Left lung (tissue), 10 donors: ENCODE data around the gene ZNF316. TPM values are rescaled to one million over a fixed set of nuclear protein-coding genes. Genes with fewer than 3 reads are reported as not detected.

Experiments
- ATAC-seq: fragments of 200-7000 bp; cut with Tn5 transposase; one replicate; pipeline ENCODE4 v1.9.1; 2020; ENCODE audit warnings: moderate library complexity
- DNase-seq, 4 donors: peaks; one replicate each; pipeline ENCODE4 v3.0.0-alpha.2; 2013 to 2020
- H3K27ac ChIP-seq, 2 donors: fragments of 200-600 bp; sonication (generic) in 1 of 2; one replicate each; pipeline versions ENCODE4 v1.5.0 to v1.8.0; 2020 to 2021
- H3K27me3 ChIP-seq, 2 donors: fragments of 200-600 bp; sonication (generic) in 1 of 2; one replicate each; pipeline versions ENCODE4 v1.5.0 to v1.8.0; 2020 to 2021
- H3K36me3 ChIP-seq, 2 donors: fragments of 200-600 bp; sonication (generic) in 1 of 2; one replicate each; pipeline versions ENCODE4 v1.5.0 to v1.8.0; 2020 to 2021
- H3K4me1 ChIP-seq, 2 donors: fragments of 200-600 bp; one replicate each; pipeline ENCODE4 v1.8.0; 2021
- H3K4me3 ChIP-seq, 2 donors: fragments of 200-600 bp; sonication (generic) in 1 of 2; one replicate each; pipeline versions ENCODE4 v1.5.0 to v1.8.0; 2020 to 2021; ENCODE audit warnings: mild to moderate bottlenecking in 1 of 2
- H3K9me3 ChIP-seq, 2 donors: fragments of 200-600 bp; sonication (generic) in 1 of 2; one replicate each; pipeline versions ENCODE4 v1.5.0 to v1.8.0; 2020 to 2021
- intact Hi-C, 2 donors: fragments of 100-400 bp; cut with DNase I; formaldehyde crosslinking; loops; one replicate each; pipeline versions ENCODE4 v1.11.2 to v1.14.2; 2022
- polyA plus RNA-seq, 6 donors: library from polyadenylated mRNA; unstranded; fragments of 120-200 nt; gene quantifications; one replicate each; pipeline ENCODE4 v1.2.1, GENCODE V29; 2013; ENCODE audit not compliant: insufficient read length in 6 of 6
- total RNA-seq, 2 donors: library from RNA; stranded (reverse); fragmentation: NEBNext Ultra II Directional; extraction: Animal tissue kit (Norgen Biotek cat#: 25700); gene quantifications; one replicate each; pipeline ENCODE4 v1.2.1, GENCODE V29; 2021
- TF ChIP-seq, protein P1 (sequence below), 2 donors: fragments of 200-600 bp; sonication (generic) in 1 of 2; IDR thresholded peaks; one replicate each; pipeline versions ENCODE4 v1.5.0 to v1.8.0; 2021; ENCODE audit warnings: antibody characterized with exemption in 2 of 2
- donor health status: DM: no; HTN: yes; CAD: no.
- donor health status: DM: no; HTN: no; CAD: no.

The ZNF316 gene
- total and polyA plus RNA-seq, 8 donors: 29.3 to 52.9 (median 46.9) TPM

DNA sequence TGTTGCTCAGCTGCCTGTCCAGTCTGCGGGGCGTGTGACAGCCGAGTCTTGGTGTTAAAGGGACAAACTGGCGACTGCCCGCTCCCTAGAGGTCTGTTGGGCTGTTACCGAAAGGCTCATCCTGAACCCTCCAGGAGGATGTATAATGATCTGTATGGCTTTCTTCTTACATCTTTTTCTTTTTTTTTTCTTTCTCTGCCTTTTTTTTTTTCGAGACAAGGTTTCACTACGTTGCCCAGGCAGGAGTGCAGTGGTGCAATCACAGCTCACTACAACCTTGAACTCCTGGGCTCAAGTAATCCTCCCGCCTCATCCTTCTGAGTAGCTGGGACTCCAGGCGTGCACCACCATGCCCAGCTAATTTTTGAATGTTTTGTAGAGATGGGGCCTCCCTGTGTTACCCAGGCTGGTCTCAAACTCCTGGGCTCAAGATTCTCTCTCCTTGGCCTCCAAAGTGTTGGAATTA, 46.4 kb upstream of the ZNF316 start:
- Histone ChIP-seq H3K27ac (peak overlapping the region; percentile 85 to 93), H3K4me3 (peak overlapping the region; percentile 81 to 91), H3K27me3 (no peaks in the 10 kb centered on the region), H3K36me3 (peaks cover 0 to 69% of the 10 kb centered on the region in 2 donors), H3K9me3 (no peaks in the 10 kb centered on the region), H3K4me1 (peaks cover 9 to 22% of the 10 kb centered on the region in 2 donors)
- TF ChIP-seq, protein P1, sequence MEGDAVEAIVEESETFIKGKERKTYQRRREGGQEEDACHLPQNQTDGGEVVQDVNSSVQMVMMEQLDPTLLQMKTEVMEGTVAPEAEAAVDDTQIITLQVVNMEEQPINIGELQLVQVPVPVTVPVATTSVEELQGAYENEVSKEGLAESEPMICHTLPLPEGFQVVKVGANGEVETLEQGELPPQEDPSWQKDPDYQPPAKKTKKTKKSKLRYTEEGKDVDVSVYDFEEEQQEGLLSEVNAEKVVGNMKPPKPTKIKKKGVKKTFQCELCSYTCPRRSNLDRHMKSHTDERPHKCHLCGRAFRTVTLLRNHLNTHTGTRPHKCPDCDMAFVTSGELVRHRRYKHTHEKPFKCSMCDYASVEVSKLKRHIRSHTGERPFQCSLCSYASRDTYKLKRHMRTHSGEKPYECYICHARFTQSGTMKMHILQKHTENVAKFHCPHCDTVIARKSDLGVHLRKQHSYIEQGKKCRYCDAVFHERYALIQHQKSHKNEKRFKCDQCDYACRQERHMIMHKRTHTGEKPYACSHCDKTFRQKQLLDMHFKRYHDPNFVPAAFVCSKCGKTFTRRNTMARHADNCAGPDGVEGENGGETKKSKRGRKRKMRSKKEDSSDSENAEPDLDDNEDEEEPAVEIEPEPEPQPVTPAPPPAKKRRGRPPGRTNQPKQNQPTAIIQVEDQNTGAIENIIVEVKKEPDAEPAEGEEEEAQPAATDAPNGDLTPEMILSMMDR (IDR thresholded peaks at IDR 0.05): no peak
- ATAC-seq (peak; percentile 35), DNase-seq (peak in 2 of 4 donors; percentile 1 to 22)
- intact Hi-C loops: no loop called here

DNA sequence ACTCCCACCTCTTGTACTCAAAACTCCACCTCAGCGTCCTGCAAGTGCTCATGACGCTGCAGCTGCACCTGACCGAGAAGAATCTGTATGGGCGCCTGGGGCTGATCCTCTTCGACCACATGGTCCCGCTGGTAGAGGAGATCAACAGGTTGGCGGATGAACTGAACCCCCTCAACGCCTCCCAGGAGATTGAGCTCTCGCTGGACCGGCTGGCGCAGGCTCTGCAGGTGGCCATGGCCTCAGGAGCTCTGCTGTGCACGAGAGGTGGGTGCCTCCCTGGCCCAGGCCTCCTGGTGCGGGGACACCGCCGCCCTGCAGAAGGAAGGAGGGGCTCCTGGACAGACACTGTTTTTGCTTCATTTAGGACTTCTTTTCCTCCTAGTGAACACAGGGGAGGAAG, 37.0 kb upstream of the ZNF316 start:
- no peak for ATAC-seq
- Histone ChIP-seq H3K9me3 (no peaks in the 10 kb centered on the region), H3K36me3 (peaks cover 0 to 97% of the 10 kb centered on the region in 2 donors), H3K4me1 (no peaks in the 10 kb centered on the region), H3K27me3 (no peaks in the 10 kb centered on the region), H3K27ac (no peak overlapping the region), H3K4me3 (no peak overlapping the region)
- peak in 1 of 4 donors; percentile 70 for DNase-seq
- TF ChIP-seq, protein P1 (IDR thresholded peaks at IDR 0.05): no peak
- intact Hi-C loops: no loop called here

DNA sequence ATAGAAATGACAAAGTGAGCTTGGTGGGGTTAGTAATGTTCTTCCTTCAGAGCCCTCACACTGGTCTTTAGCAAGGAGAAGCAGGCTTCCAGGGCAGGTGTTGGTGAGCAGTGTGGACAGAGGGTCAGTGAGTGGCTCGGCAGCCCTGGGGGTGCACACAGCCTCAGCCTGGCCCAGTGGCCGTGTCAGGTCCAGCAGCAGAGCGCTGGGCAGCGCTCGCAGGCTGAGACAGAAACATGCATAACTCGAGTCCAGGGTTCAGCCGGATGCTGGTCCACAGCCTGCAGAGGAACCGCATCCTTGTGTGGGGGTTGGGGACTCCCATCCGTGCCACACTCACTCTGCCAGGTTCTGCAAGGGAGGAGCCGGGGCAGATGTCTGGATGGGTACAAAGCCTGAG, 32.7 kb upstream of the ZNF316 start:
- no peaks in the 10 kb centered on the region for H3K27me3 ChIP-seq
- TF ChIP-seq, protein P1 (IDR thresholded peaks at IDR 0.05): no peak
- DNase-seq (no peak), ATAC-seq (no peak)
- peaks cover 0 to 98% of the 10 kb centered on the region in 2 donors for H3K36me3 ChIP-seq
- H3K4me1 ChIP-seq: no peaks in the 10 kb centered on the region
- H3K9me3 ChIP-seq: no peaks in the 10 kb centered on the region
- H3K4me3 ChIP-seq: no peak overlapping the region
- intact Hi-C loops: no loop called here
- H3K27ac ChIP-seq: no peak overlapping the region

DNA sequence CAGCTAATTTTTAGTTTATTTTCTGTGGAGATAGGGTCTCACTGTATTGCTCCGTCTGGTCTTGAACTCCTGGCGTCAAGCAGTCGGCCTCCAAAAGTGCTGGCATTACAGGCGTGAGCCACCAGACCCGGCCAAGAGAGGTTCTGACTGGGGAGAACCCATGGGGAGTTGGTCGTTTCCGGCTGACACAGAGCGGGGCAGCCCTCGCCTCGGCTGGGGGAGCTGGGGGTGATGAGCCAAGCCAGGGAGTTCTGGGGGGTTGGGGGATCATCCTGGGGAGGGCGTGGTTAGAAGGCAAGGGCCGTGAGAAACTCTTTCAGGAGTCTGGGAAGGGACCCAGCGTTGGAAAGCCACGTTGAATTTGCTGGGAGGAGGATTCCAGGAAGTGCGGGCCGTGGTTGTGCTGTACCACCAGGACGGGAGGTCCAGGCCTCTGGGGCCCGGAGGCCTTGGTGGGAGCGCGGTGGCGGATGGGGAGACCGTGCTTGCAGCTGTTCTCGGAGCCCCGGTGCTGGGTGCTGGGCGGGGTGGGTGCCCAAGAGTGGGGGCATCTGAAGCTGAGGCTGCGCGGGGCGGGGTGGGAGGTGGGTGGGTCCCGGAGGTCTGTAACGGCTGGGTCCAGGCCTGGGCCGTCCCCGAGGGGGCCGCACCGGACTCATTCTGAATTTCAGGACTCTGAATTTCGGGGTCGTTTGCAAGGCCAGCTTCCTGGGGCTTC, 30.1 kb upstream of the ZNF316 start:
- Histone ChIP-seq H3K4me3 (no peak overlapping the region), H3K36me3 (peaks cover 0 to 73% of the 10 kb centered on the region in 2 donors), H3K4me1 (no peaks in the 10 kb centered on the region), H3K27me3 (no peaks in the 10 kb centered on the region), H3K27ac (no peak overlapping the region), H3K9me3 (no peaks in the 10 kb centered on the region)
- DNase-seq (no peak), ATAC-seq (no peak)
- TF ChIP-seq, protein P1 (IDR thresholded peaks at IDR 0.05): no peak
- intact Hi-C loops: no loop called here

DNA sequence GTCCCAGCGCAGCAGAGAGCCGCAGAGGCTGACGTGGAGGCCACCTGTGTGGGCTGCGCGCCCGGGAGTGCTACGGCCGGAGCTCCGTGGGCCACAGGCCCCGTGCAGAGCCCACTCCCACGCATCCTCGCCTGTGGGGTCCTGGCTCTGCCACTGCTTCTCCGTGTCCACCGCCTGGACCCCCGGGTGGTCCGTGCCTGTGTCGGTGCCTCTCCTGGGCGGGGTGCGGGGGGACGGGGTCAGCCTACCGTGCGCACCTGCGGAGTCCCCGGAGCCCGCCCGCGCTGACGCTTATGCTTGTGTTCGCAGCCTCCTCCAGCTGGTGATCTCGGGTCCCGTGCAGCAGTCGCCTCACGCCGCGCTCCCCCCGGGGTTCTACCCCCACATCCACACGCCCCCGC, 29.5 kb upstream of the ZNF316 start:
- H3K4me1 ChIP-seq: no peaks in the 10 kb centered on the region
- intact Hi-C loops: no loop called here
- DNase-seq (peak in 1 of 4 donors; percentile 77), ATAC-seq (no peak)
- H3K27ac ChIP-seq: no peak overlapping the region
- TF ChIP-seq, protein P1 (IDR thresholded peaks at IDR 0.05): no peak
- H3K36me3 ChIP-seq: peaks cover 0 to 67% of the 10 kb centered on the region in 2 donors
- no peak overlapping the region for H3K4me3 ChIP-seq
- H3K27me3 ChIP-seq: peaks cover 0 to under 1% of the 10 kb centered on the region in 2 donors
- H3K9me3 ChIP-seq: no peaks in the 10 kb centered on the region
